K562 (cell line): ENCODE results near the gene PVALEF.

Experiments used
- CTCF ChIP-seq, 3 experiments: IDR thresholded peaks in 2 of 3; conservative IDR thresholded peaks in 1 of 3; 2 replicates each; pipeline ENCODE4 v1.5.1; 2011 to 2012; ENCODE audit warnings: low read length in 3 of 3, mild to moderate bottlenecking in 3 of 3, control low read depth in 2 of 3, improper control_type of control experiment in 1 of 3, inconsistent platforms in 1 of 3, low read depth in 1 of 3, mixed read lengths in 1 of 3, moderate library complexity in 1 of 3; ENCODE audit not compliant: insufficient read depth in 2 of 3
- RAD21 ChIP-seq, 2 experiments: fragments of 250-450 bp in 1 of 2; fragments of 450-650 bp in 1 of 2; sonication (Bioruptor Pico) in 1 of 2; formaldehyde crosslinking in 1 of 2; IDR thresholded peaks in 1 of 2; conservative IDR thresholded peaks in 1 of 2; 2 replicates each; pipeline versions ENCODE4 v1.4.0 to v1.8.0; 2020 to 2022; ENCODE audit warnings: mild to moderate bottlenecking in 2 of 2, moderate library complexity in 1 of 2

- TF ChIP-seq RAD21 (CRISPR knock-in tag; conservative IDR thresholded peaks at IDR 0.05 in 1 of 2, IDR thresholded peaks at IDR 0.05 in 1 of 2), result no peak
- TF ChIP-seq CTCF (IDR thresholded peaks at IDR 0.05 in 2 of 3, conservative IDR thresholded peaks at IDR 0.05 in 1 of 3; ENCODE audit: insufficient read depth in 2 of 3, low read depth in 1 of 3, low read length in 3 of 3), result no peak
These were observed 2.1 kb upstream of the PVALEF start for GRCh38 chr17:81163051-81163695.
